Gastrocnemius medialis (tissue), 4 donors: ENCODE data around the gene UTP18.

Experiments
- POLR2A ChIP-seq, 2 donors: fragments of 450-650 bp; IDR thresholded peaks; one replicate each; pipeline ENCODE4 v1.6.1; 2017; ENCODE audit warnings: antibody characterized with exemption in 2 of 2, mild to moderate bottlenecking in 2 of 2, moderate library complexity in 2 of 2
- TF ChIP-seq, protein P1 (sequence below), 5 experiments: fragments of 450-650 bp in 3 of 5; fragments of 200-600 bp in 2 of 5; sonication (generic) in 2 of 5; IDR thresholded peaks in 4 of 5; conservative IDR thresholded peaks in 1 of 5; 1 replicate in 4 of 5; 2 replicates in 1 of 5; pipeline ENCODE4 v1.5.1; 2016 to 2019; ENCODE audit warnings: antibody characterized with exemption in 5 of 5, mild to moderate bottlenecking in 3 of 5, moderate library complexity in 3 of 5

DNA sequence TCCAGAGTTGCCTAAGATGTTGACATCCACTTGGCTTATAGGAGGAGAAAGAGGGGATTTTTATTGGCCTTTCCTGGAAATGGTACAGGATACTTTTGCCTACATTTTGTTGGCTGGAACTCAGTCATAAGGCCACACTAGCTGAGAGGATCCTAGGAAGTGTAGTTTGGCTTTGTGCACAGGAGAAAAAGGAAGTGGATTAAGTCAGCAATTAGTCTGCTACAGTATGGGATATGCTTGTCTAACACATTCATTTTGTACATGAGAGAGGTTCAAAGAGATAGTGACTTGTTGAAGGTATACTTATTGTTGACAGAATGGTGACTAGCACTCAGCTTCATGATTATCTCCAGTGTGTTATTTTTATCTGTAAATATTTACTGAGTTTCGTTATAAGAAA is 10.3 kb downstream of the UTP18 start:
- TF ChIP-seq, protein P1, sequence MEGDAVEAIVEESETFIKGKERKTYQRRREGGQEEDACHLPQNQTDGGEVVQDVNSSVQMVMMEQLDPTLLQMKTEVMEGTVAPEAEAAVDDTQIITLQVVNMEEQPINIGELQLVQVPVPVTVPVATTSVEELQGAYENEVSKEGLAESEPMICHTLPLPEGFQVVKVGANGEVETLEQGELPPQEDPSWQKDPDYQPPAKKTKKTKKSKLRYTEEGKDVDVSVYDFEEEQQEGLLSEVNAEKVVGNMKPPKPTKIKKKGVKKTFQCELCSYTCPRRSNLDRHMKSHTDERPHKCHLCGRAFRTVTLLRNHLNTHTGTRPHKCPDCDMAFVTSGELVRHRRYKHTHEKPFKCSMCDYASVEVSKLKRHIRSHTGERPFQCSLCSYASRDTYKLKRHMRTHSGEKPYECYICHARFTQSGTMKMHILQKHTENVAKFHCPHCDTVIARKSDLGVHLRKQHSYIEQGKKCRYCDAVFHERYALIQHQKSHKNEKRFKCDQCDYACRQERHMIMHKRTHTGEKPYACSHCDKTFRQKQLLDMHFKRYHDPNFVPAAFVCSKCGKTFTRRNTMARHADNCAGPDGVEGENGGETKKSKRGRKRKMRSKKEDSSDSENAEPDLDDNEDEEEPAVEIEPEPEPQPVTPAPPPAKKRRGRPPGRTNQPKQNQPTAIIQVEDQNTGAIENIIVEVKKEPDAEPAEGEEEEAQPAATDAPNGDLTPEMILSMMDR (IDR thresholded peaks at IDR 0.05 in 4 of 5, conservative IDR thresholded peaks at IDR 0.05 in 1 of 5): no peak
- no peak for TF ChIP-seq POLR2A (IDR thresholded peaks at IDR 0.05)
